ENCODE results near the gene CCDC60. TPM values are rescaled to one million over a fixed set of nuclear protein-coding genes. Genes with fewer than 3 reads are reported as not detected.

Gene CCDC60
- total and polyA plus RNA-seq, 2 donors from 2014 or later = not detected

DNA sequence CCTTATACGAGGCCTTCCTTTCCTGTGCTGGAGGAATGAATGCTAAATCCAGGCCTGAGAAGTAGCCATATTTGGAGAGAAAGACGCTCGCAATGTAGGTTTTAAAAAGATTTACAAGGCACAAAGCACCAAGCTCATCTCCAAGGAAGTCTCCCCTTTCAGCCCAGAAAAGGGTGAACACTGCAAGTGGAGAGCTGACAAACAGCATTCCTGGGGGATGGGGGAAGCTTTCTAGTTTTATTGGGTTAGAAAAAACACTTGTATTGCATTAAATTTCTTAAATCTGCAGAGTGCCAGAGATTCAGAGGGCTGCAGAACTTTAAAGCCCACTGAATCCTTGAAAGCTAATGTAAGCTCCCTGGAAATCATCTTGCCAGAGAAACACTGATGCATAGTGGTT lies 34.6 kb downstream of the CCDC60 start:
- Histone ChIP-seq H3K9me3 (ENCODE audit: control insufficient read depth in 2 of 3, insufficient read depth in 1 of 3, low read length in 3 of 3) (no peaks in the 10 kb centered on the region), H3K36me3 (ENCODE audit: control insufficient read depth in 2 of 3, insufficient read depth in 3 of 3, low read length in 3 of 3) (no peaks in the 10 kb centered on the region), H3K9ac (ENCODE audit: low read length in 3 of 3) (no peak overlapping the region), H3K4me3 (ENCODE audit: low read length in 3 of 3) (no peak overlapping the region), H3K27me3 (ENCODE audit: control insufficient read depth, insufficient read depth, low read length) (no peaks in the 10 kb centered on the region), H3K27ac (ENCODE audit: low read depth in 2 of 2, low read length in 2 of 2) (no peak overlapping the region), H3K4me1 (ENCODE audit: control insufficient read depth in 2 of 3, insufficient read depth in 2 of 3, low read depth in 1 of 3, low read length in 3 of 3) (no peaks in the 10 kb centered on the region)
- DNase-seq (no peak), FAIRE-seq (no peak)
- TF ChIP-seq, protein P1, sequence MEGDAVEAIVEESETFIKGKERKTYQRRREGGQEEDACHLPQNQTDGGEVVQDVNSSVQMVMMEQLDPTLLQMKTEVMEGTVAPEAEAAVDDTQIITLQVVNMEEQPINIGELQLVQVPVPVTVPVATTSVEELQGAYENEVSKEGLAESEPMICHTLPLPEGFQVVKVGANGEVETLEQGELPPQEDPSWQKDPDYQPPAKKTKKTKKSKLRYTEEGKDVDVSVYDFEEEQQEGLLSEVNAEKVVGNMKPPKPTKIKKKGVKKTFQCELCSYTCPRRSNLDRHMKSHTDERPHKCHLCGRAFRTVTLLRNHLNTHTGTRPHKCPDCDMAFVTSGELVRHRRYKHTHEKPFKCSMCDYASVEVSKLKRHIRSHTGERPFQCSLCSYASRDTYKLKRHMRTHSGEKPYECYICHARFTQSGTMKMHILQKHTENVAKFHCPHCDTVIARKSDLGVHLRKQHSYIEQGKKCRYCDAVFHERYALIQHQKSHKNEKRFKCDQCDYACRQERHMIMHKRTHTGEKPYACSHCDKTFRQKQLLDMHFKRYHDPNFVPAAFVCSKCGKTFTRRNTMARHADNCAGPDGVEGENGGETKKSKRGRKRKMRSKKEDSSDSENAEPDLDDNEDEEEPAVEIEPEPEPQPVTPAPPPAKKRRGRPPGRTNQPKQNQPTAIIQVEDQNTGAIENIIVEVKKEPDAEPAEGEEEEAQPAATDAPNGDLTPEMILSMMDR (IDR thresholded peaks at IDR 0.05; ENCODE audit: borderline replicate concordance, extremely low read depth, insufficient read depth) = no peak
- intact Hi-C loops (cut with DNase I) = no loop called here

GRCh38 chr12:119369907-119370546 lies 35.5 kb downstream of the CCDC60 start:
- intact Hi-C loops (cut with DNase I) = no loop called here
- Histone ChIP-seq H3K4me3 (ENCODE audit: low read length in 3 of 3) (no peak overlapping the region), H3K27me3 (ENCODE audit: control insufficient read depth, insufficient read depth, low read length) (no peaks in the 10 kb centered on the region), H3K9me3 (ENCODE audit: control insufficient read depth in 2 of 3, insufficient read depth in 1 of 3, low read length in 3 of 3) (no peaks in the 10 kb centered on the region), H3K9ac (ENCODE audit: low read length in 3 of 3) (no peak overlapping the region), H3K4me1 (ENCODE audit: control insufficient read depth in 2 of 3, insufficient read depth in 2 of 3, low read depth in 1 of 3, low read length in 3 of 3) (no peaks in the 10 kb centered on the region), H3K27ac (ENCODE audit: low read depth in 2 of 2, low read length in 2 of 2) (no peak overlapping the region), H3K36me3 (ENCODE audit: control insufficient read depth in 2 of 3, insufficient read depth in 3 of 3, low read length in 3 of 3) (no peaks in the 10 kb centered on the region)
- no peak for DNase-seq
- no peak for FAIRE-seq
- TF ChIP-seq, protein P1 (IDR thresholded peaks at IDR 0.05; ENCODE audit: borderline replicate concordance, extremely low read depth, insufficient read depth) = no peak

DNA sequence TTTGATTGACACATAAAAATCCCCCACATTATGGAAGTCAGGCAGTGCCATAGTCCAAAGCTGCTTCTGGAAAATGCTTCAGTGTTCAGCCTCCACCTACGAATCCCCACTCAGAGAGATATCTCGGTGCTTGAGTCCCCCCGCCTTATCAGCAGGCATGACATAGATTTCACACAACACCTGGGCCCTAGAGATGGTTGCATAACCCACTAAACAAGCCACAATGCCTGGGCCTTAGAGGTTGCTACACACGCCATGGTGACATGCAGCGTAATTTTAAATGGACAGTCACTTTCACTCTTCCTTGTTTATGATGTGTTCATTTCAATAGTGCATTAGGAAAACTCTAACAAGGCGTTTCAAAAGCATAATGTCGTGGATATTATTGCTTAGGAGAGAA lies 38.0 kb downstream of the CCDC60 start:
- no peak for FAIRE-seq
- Histone ChIP-seq H3K9ac (ENCODE audit: low read length in 3 of 3) (no peak overlapping the region), H3K36me3 (ENCODE audit: control insufficient read depth in 2 of 3, insufficient read depth in 3 of 3, low read length in 3 of 3) (no peaks in the 10 kb centered on the region), H3K9me3 (ENCODE audit: control insufficient read depth in 2 of 3, insufficient read depth in 1 of 3, low read length in 3 of 3) (no peaks in the 10 kb centered on the region), H3K4me3 (ENCODE audit: low read length in 3 of 3) (no peak overlapping the region), H3K4me1 (ENCODE audit: control insufficient read depth in 2 of 3, insufficient read depth in 2 of 3, low read depth in 1 of 3, low read length in 3 of 3) (no peaks in the 10 kb centered on the region), H3K27ac (ENCODE audit: low read depth in 2 of 2, low read length in 2 of 2) (no peak overlapping the region), H3K27me3 (ENCODE audit: control insufficient read depth, insufficient read depth, low read length) (no peaks in the 10 kb centered on the region)
- intact Hi-C loops (cut with DNase I) = no loop called here
- no peak for DNase-seq
- TF ChIP-seq, protein P1 (IDR thresholded peaks at IDR 0.05; ENCODE audit: borderline replicate concordance, extremely low read depth, insufficient read depth) = no peak

GRCh38 chr12:119373001-119373400 lies 38.5 kb downstream of the CCDC60 start:
- H3K27ac ChIP-seq (ENCODE audit: low read depth in 2 of 2, low read length in 2 of 2) = no peak overlapping the region
- intact Hi-C loops (cut with DNase I) = no loop called here
- H3K36me3 ChIP-seq (ENCODE audit: control insufficient read depth in 2 of 3, insufficient read depth in 3 of 3, low read length in 3 of 3) = no peaks in the 10 kb centered on the region
- no peaks in the 10 kb centered on the region for H3K4me1 ChIP-seq (ENCODE audit: control insufficient read depth in 2 of 3, insufficient read depth in 2 of 3, low read depth in 1 of 3, low read length in 3 of 3)
- DNase-seq (peak in 1 of 5 donors; percentile 61), FAIRE-seq (no peak)
- H3K9me3 ChIP-seq (ENCODE audit: control insufficient read depth in 2 of 3, insufficient read depth in 1 of 3, low read length in 3 of 3) = no peaks in the 10 kb centered on the region
- H3K4me3 ChIP-seq (ENCODE audit: low read length in 3 of 3) = no peak overlapping the region
- TF ChIP-seq, protein P1 (IDR thresholded peaks at IDR 0.05; ENCODE audit: borderline replicate concordance, extremely low read depth, insufficient read depth) = no peak
- no peak overlapping the region for H3K9ac ChIP-seq (ENCODE audit: low read length in 3 of 3)
- H3K27me3 ChIP-seq (ENCODE audit: control insufficient read depth, insufficient read depth, low read length) = no peaks in the 10 kb centered on the region

Data from kidney (tissue), 14 donors.